HEK293T (cell line): Measurements from ENCODE around the gene CCDC136.

Source experiments
- ARNT ChIP-seq: fragments of 450-650 bp; IDR thresholded peaks from 2 replicates; pipeline ENCODE4 v1.6.1; 2017; ENCODE audit warnings: mild to moderate bottlenecking
- BHLHE40 ChIP-seq: fragments of 450-650 bp; IDR thresholded peaks from 2 replicates; pipeline ENCODE4 v1.6.1; 2016; ENCODE audit warnings: mild to moderate bottlenecking, moderate library complexity, borderline replicate concordance
- ELF4 ChIP-seq: fragments of 450-650 bp; IDR thresholded peaks from 2 replicates; pipeline ENCODE4 v1.6.1; 2017; ENCODE audit warnings: antibody characterized with exemption
- FOXA1 ChIP-seq: fragments of 450-650 bp; IDR thresholded peaks from 2 replicates; pipeline ENCODE4 v1.6.1; 2016; ENCODE audit warnings: mild to moderate bottlenecking
- FOXM1 ChIP-seq: fragments of 450-650 bp; IDR thresholded peaks from 2 replicates; pipeline ENCODE4 v1.6.1; 2017; ENCODE audit warnings: mild to moderate bottlenecking, borderline replicate concordance
- NFRKB ChIP-seq: fragments of 450-650 bp; IDR thresholded peaks from 2 replicates; pipeline ENCODE4 v1.6.1; 2016; ENCODE audit warnings: mild to moderate bottlenecking, moderate library complexity
- SP1 ChIP-seq: fragments of 450-650 bp; IDR thresholded peaks from 2 replicates; pipeline ENCODE4 v1.6.1; 2017
- TARDBP ChIP-seq: fragments of 450-650 bp; IDR thresholded peaks from 2 replicates; pipeline ENCODE4 v1.6.1; 2016
- ZNF384 ChIP-seq: fragments of 450-650 bp; IDR thresholded peaks from 2 replicates; pipeline ENCODE4 v1.6.1; 2016

DNA sequence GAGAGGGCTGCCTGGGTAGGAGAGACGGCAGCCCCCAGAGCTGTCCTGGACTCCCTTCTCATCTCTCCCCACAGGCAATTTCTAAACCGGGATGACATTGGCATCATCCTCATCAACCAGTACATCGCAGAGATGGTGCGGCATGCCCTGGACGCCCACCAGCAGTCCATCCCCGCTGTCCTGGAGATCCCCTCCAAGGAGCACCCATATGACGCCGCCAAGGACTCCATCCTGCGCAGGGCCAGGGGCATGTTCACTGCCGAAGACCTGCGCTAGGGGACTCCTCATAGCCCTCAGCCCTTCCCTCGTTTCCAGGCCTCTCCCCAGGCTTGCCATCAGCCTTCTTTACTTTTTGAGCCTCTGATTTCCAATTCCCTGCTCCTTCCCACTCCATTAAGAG is 73.5 kb downstream of the CCDC136 start:
- TF ChIP-seq FOXM1 (no peak), TARDBP (no peak), ARNT (no peak), NFRKB (no peak), FOXA1 (no peak), BHLHE40 (no peak), ELF4 (no peak), ZNF384 (no peak), SP1 (no peak)
